H9 (cell line): ENCODE results near the gene PHACTR1. TPM values are rescaled to one million over a fixed set of nuclear protein-coding genes. Genes with fewer than 3 reads are reported as not detected.

ENCODE experiments used
- DNase-seq: peaks from one replicate; pipeline ENCODE4 v3.0.0-alpha.2; 2017
- H2AFZ ChIP-seq: one replicate; pipeline ENCODE4 v1.6.1; 2013; ENCODE audit warnings: mild to moderate bottlenecking, low read length, control low read depth, moderate library complexity
- H2AK5ac ChIP-seq: 2 replicates; pipeline ENCODE4 v1.6.1; 2013; ENCODE audit warnings: low read length, control low read depth, mixed read lengths; ENCODE audit not compliant: insufficient read length
- H2BK120ac ChIP-seq: one replicate; pipeline ENCODE4 v1.6.1; 2013; ENCODE audit warnings: low read depth, mild to moderate bottlenecking, low read length, control low read depth, inconsistent platforms; ENCODE audit not compliant: poor library complexity, severe bottlenecking
- H2BK12ac ChIP-seq: 2 replicates; pipeline ENCODE4 v1.6.1; 2013; ENCODE audit warnings: low read length, control low read depth, mixed read lengths, low read depth; ENCODE audit not compliant: insufficient read length
- H2BK15ac ChIP-seq: 2 replicates; pipeline ENCODE4 v1.6.1; 2013; ENCODE audit warnings: low read depth, low read length, control low read depth
- H2BK20ac ChIP-seq: one replicate; pipeline ENCODE4 v1.6.1; 2013; ENCODE audit warnings: low read depth, mild to moderate bottlenecking, low read length, control low read depth, inconsistent platforms; ENCODE audit not compliant: poor library complexity, severe bottlenecking
- H2BK5ac ChIP-seq: 2 replicates; pipeline ENCODE4 v1.6.1; 2013; ENCODE audit warnings: low read length, control low read depth, mixed read lengths; ENCODE audit not compliant: insufficient read length
- H3K14ac ChIP-seq: 2 replicates; pipeline ENCODE4 v1.6.1; 2013; ENCODE audit warnings: low read length, control low read depth; ENCODE audit not compliant: insufficient read depth
- H3K18ac ChIP-seq: 2 replicates; pipeline ENCODE4 v1.6.1; 2013; ENCODE audit warnings: low read depth, mild to moderate bottlenecking, mixed read lengths, low read length, control low read depth; ENCODE audit not compliant: insufficient read length
- H3K23ac ChIP-seq: 2 replicates; pipeline ENCODE4 v1.6.1; 2013; ENCODE audit warnings: low read length, control low read depth, mixed read lengths, low read depth; ENCODE audit not compliant: insufficient read length
- H3K23me2 ChIP-seq: 2 replicates; pipeline ENCODE4 v1.6.1; 2013; ENCODE audit warnings: low read depth, mild to moderate bottlenecking, mixed read lengths, low read length, control low read depth; ENCODE audit not compliant: insufficient read length, poor library complexity, severe bottlenecking
- H3K27ac ChIP-seq: 2 replicates; pipeline ENCODE4 v1.5.1; 2013; ENCODE audit warnings: low read length, control low read depth, mixed read lengths, low read depth; ENCODE audit not compliant: insufficient read length
- H3K27me3 ChIP-seq: 2 replicates; pipeline ENCODE4 v1.6.1; 2013; ENCODE audit warnings: low read length, control low read depth, inconsistent platforms; ENCODE audit not compliant: insufficient read depth
- H3K4ac ChIP-seq: 2 replicates; pipeline ENCODE4 v1.6.1; 2013; ENCODE audit warnings: low read depth, mild to moderate bottlenecking, control low read depth, inconsistent platforms, low read length, moderate library complexity
- H3K4me1 ChIP-seq: 2 replicates; pipeline ENCODE4 v1.6.1; 2013; ENCODE audit warnings: low read length, control low read depth, inconsistent platforms; ENCODE audit not compliant: insufficient read depth
- H3K4me2 ChIP-seq: 2 replicates; pipeline ENCODE4 v1.6.1; 2013; ENCODE audit warnings: low read length, control low read depth, mixed read lengths; ENCODE audit not compliant: insufficient read length, insufficient read depth
- H3K56ac ChIP-seq: 2 replicates; pipeline ENCODE4 v1.6.1; 2013; ENCODE audit warnings: low read depth, mild to moderate bottlenecking, mixed read lengths, low read length, control low read depth; ENCODE audit not compliant: insufficient read length
- H3K79me1 ChIP-seq: 2 replicates; pipeline ENCODE4 v1.6.1; 2013; ENCODE audit warnings: low read depth, mild to moderate bottlenecking, moderate library complexity, low read length, control low read depth, inconsistent platforms; ENCODE audit not compliant: insufficient read depth, poor library complexity, severe bottlenecking
- H3K79me2 ChIP-seq: 2 replicates; pipeline ENCODE4 v1.6.1; 2013; ENCODE audit warnings: low read length, control low read depth, inconsistent platforms; ENCODE audit not compliant: insufficient read depth
- H3K9ac ChIP-seq: 2 replicates; pipeline ENCODE4 v1.6.1; 2013; ENCODE audit warnings: low read length, control low read depth, mixed read lengths; ENCODE audit not compliant: insufficient read length; ENCODE audit errors: extremely low read depth
- H3K9me3 ChIP-seq: one replicate; pipeline ENCODE4 v1.6.1; 2013; ENCODE audit warnings: low read depth, low read length, inconsistent platforms; ENCODE audit not compliant: control insufficient read depth
- H3T11ph ChIP-seq: one replicate; pipeline ENCODE4 v1.6.1; 2013; ENCODE audit warnings: mild to moderate bottlenecking, low read length, control low read depth, inconsistent platforms
- H4K20me1 ChIP-seq: one replicate; pipeline ENCODE4 v1.6.1; 2013; ENCODE audit not compliant: control insufficient read depth, insufficient read length, insufficient read depth
- H4K5ac ChIP-seq: 2 replicates; pipeline ENCODE4 v1.6.1; 2013; ENCODE audit warnings: low read depth, mild to moderate bottlenecking, mixed read lengths, low read length, control low read depth; ENCODE audit not compliant: insufficient read length
- H4K8ac ChIP-seq: replicated peaks from 2 replicates; pipeline ENCODE4 v1.6.1; 2013; ENCODE audit warnings: low read length, control low read depth, mixed read lengths, low read depth; ENCODE audit not compliant: insufficient read length
- H4K91ac ChIP-seq: 2 replicates; pipeline ENCODE4 v1.6.1; 2013; ENCODE audit warnings: low read depth, mild to moderate bottlenecking, moderate library complexity, mixed read lengths, low read length, control low read depth; ENCODE audit not compliant: insufficient read length
- H3K27ac Mint-ChIP-seq, 3 experiments: 2 replicates in 2 of 3; 3 replicates in 1 of 3; pipeline ENCODE4 v1.8.0; 2020 to 2021; ENCODE audit warnings: mixed read lengths in 3 of 3, mild to moderate bottlenecking in 1 of 3, moderate library complexity in 1 of 3
- H3K27me3 Mint-ChIP-seq: 2 replicates; pipeline ENCODE4 v1.8.0; 2021; ENCODE audit warnings: low read depth, mild to moderate bottlenecking, moderate library complexity, mixed read lengths
- H3K36me3 Mint-ChIP-seq, 3 experiments: 2 replicates in 2 of 3; 3 replicates in 1 of 3; pipeline ENCODE4 v1.8.0; 2020 to 2021; ENCODE audit warnings: low read depth in 3 of 3, mixed read lengths in 3 of 3; ENCODE audit not compliant: insufficient read depth in 1 of 3
- H3K4me1 Mint-ChIP-seq, 2 experiments: 2 replicates each; pipeline ENCODE4 v1.8.0; 2020; ENCODE audit warnings: mixed read lengths in 2 of 2
- H3K4me3 Mint-ChIP-seq, 2 experiments: 2 replicates in 1 of 2; 3 replicates in 1 of 2; pipeline ENCODE4 v1.8.0; 2020 to 2021; ENCODE audit warnings: mild to moderate bottlenecking in 2 of 2, mixed read lengths in 2 of 2, moderate library complexity in 1 of 2
- H3K9me3 Mint-ChIP-seq, 2 experiments: 2 replicates in 1 of 2; 3 replicates in 1 of 2; pipeline ENCODE4 v1.8.0; 2020; ENCODE audit warnings: mild to moderate bottlenecking in 2 of 2, mixed read lengths in 2 of 2, moderate library complexity in 1 of 2
- total RNA-seq: library from RNA; stranded (reverse); gene quantifications from 2 replicates; pipeline ENCODE4 v1.2.1, GENCODE V29; 2021
- TF ChIP-seq, protein P1 (sequence below): fragments of 200-600 bp; sonication (generic); conservative IDR thresholded peaks from 3 replicates; pipeline ENCODE4 v1.8.0; 2021; ENCODE audit warnings: antibody characterized with exemption, mild to moderate bottlenecking

The PHACTR1 gene
- total RNA-seq, 1 experiment from 2014 or later = 15.9 TPM

DNA sequence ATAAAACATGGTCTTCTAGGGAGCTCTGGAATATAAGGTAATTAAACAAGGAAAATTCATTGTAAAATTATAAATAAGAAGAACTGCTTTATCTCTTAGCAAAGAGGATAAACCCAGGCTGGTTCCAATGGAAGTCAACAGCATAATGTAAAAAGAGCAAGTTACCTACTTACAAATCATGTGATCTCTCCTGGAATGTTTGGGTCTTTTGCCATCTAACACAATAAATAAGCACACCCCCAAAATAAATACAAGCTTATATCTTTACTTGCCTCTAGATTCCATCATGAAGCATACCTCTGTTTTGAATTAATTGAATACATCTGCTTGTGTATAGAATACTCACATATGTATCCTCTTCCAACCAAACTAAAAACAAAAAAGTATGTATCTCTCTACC is 2.5 kb upstream of the PHACTR1 start:
- H3K36me3 Mint-ChIP-seq = no peaks in the 10 kb centered on the region
- no peak overlapping the region for H3K23ac ChIP-seq
- no peaks in the 10 kb centered on the region for H3K79me1 ChIP-seq
- no peak overlapping the region for H2BK20ac ChIP-seq
- no peak overlapping the region for H3T11ph ChIP-seq
- no peaks in the 10 kb centered on the region for H3K27me3 ChIP-seq
- H3K23me2 ChIP-seq = no peaks in the 10 kb centered on the region
- H3K4ac ChIP-seq = no peak overlapping the region
- no peak overlapping the region for H2BK5ac ChIP-seq
- no peak overlapping the region for H4K91ac ChIP-seq
- no peak overlapping the region for H4K8ac ChIP-seq
- H3K9me3 ChIP-seq = no peaks in the 10 kb centered on the region
- H3K9me3 Mint-ChIP-seq = no peaks in the 10 kb centered on the region
- H3K18ac ChIP-seq = no peak overlapping the region
- H2BK120ac ChIP-seq = no peak overlapping the region
- no peaks in the 10 kb centered on the region for H4K20me1 ChIP-seq
- peaks cover 37 to 44% of the 10 kb centered on the region in 2 experiments for H3K4me1 Mint-ChIP-seq
- H3K27me3 Mint-ChIP-seq = no peaks in the 10 kb centered on the region
- H3K27ac ChIP-seq = no peak overlapping the region
- no peak overlapping the region for H2AK5ac ChIP-seq
- H4K5ac ChIP-seq = no peak overlapping the region
- TF ChIP-seq, protein P1, sequence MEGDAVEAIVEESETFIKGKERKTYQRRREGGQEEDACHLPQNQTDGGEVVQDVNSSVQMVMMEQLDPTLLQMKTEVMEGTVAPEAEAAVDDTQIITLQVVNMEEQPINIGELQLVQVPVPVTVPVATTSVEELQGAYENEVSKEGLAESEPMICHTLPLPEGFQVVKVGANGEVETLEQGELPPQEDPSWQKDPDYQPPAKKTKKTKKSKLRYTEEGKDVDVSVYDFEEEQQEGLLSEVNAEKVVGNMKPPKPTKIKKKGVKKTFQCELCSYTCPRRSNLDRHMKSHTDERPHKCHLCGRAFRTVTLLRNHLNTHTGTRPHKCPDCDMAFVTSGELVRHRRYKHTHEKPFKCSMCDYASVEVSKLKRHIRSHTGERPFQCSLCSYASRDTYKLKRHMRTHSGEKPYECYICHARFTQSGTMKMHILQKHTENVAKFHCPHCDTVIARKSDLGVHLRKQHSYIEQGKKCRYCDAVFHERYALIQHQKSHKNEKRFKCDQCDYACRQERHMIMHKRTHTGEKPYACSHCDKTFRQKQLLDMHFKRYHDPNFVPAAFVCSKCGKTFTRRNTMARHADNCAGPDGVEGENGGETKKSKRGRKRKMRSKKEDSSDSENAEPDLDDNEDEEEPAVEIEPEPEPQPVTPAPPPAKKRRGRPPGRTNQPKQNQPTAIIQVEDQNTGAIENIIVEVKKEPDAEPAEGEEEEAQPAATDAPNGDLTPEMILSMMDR = no peak
- no peaks in the 10 kb centered on the region for H3K79me2 ChIP-seq
- H2BK15ac ChIP-seq = no peak overlapping the region
- no peak overlapping the region for H2AFZ ChIP-seq
- H2BK12ac ChIP-seq = no peak overlapping the region
- H3K4me3 Mint-ChIP-seq = no peak overlapping the region
- H3K4me2 ChIP-seq = no peak overlapping the region
- no peak overlapping the region for H3K9ac ChIP-seq
- H3K56ac ChIP-seq = no peak overlapping the region
- H3K4me1 ChIP-seq = peaks cover 3% of the 10 kb centered on the region; the same call in 1 of the 2 replicates
- DNase-seq = no peak
- no peak overlapping the region for H3K27ac Mint-ChIP-seq
- no peak overlapping the region for H3K14ac ChIP-seq
